ENCODE data around the gene ARMC9.
"Not testable (repeated sequence)": the region's sequence is repeated elsewhere in the genome, so short reads cannot be mapped to it uniquely, and the experiment has no call there.

ARMC9 gene

GRCh38 chr2:231198291-231199173 is at the start of gene ARMC9:
Gene ARMC9, plus strand, starts transcription at chr2:231198631. Its CDS starts 7,608 bp downstream, at chr2:231206239.
- DNase-seq (ENCODE audit: low spot score): peak; percentile 65

- no peak for DNase-seq (ENCODE audit: low spot score)
Observed at GRCh38 chr2:231152800-231153557, 45.5 kb upstream of the ARMC9 start.

GRCh38 chr2:231159306-231159705 is 39.1 kb upstream of the ARMC9 start:
- DNase-seq (ENCODE audit: low spot score): no peak

- DNase-seq (ENCODE audit: low spot score): no peak
Observed at GRCh38 chr2:231160701-231161100, 37.7 kb upstream of the ARMC9 start.

GRCh38 chr2:231161252-231161839 is 37.1 kb upstream of the ARMC9 start:
- no peak for DNase-seq (ENCODE audit: low spot score)

- DNase-seq (ENCODE audit: low spot score): no peak
Observed at GRCh38 chr2:231161877-231162329, 36.5 kb upstream of the ARMC9 start.

GRCh38 chr2:231163011-231163410 is 35.4 kb upstream of the ARMC9 start:
- DNase-seq (ENCODE audit: low spot score): no peak

GRCh38 chr2:231163414-231164095 is 34.9 kb upstream of the ARMC9 start:
- no peak for DNase-seq (ENCODE audit: low spot score)

GRCh38 chr2:231167745-231168459 is 30.5 kb upstream of the ARMC9 start:
- no peak for DNase-seq (ENCODE audit: low spot score)

GRCh38 chr2:231168460-231169139 is 29.8 kb upstream of the ARMC9 start:
- no peak for DNase-seq (ENCODE audit: low spot score)

GRCh38 chr2:231169488-231169887 is 28.9 kb upstream of the ARMC9 start:
- DNase-seq (ENCODE audit: low spot score): no peak

GRCh38 chr2:231170055-231170454 is 28.4 kb upstream of the ARMC9 start:
- no peak for DNase-seq (ENCODE audit: low spot score)

- no peak for DNase-seq (ENCODE audit: low spot score)
Observed at GRCh38 chr2:231172025-231172424, 26.4 kb upstream of the ARMC9 start.

- DNase-seq (ENCODE audit: low spot score): no peak
Observed at GRCh38 chr2:231174211-231174651, 24.2 kb upstream of the ARMC9 start.

GRCh38 chr2:231176066-231176465 is 22.4 kb upstream of the ARMC9 start:
- no peak for DNase-seq (ENCODE audit: low spot score)

- DNase-seq (ENCODE audit: low spot score): no peak
Observed at GRCh38 chr2:231177156-231178025, 21.0 kb upstream of the ARMC9 start.

GRCh38 chr2:231178805-231179204 is 19.6 kb upstream of the ARMC9 start:
- not testable (repeated sequence) for DNase-seq (ENCODE audit: low spot score)

GRCh38 chr2:231181860-231182512 is 16.4 kb upstream of the ARMC9 start:
- DNase-seq (ENCODE audit: low spot score): no peak

- no peak for DNase-seq (ENCODE audit: low spot score)
Observed at GRCh38 chr2:231182513-231182899, 15.9 kb upstream of the ARMC9 start.

Data from CD4-positive, alpha-beta T cell treated with Interleukin-15 for 4 hours (primary cell).